ENCODE measurements around the gene CLEC18A. TPM values are rescaled to one million over a fixed set of nuclear protein-coding genes. Genes with fewer than 3 reads are reported as not detected.
"Not testable (repeated sequence)": the region's sequence is repeated elsewhere in the genome, so short reads cannot be mapped to it uniquely, and the experiment has no call there.

Gene CLEC18A
- total RNA-seq, 1 experiment from 2014 or later = 1.6 TPM

DNA sequence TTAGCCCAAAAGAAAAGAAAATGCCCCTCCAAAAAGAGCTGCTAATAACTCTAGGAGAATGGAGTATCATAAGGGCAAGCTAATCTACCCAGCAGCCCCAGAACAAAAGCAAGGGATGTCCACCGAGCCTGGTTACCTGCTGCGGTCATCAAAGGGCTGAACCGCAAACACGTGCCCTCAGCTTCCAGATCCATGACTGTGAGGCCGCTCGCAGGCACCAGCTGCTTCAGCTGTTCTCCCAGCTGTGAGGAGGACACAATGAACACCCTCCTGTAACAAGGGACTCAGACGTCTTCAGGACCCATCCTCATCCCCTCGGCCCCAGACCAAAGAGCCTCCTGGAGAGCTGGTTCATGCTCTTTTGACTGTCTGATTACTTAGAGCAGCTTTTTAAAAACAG lies 59.5 kb downstream of the CLEC18A start:
- not testable (repeated sequence) for H3K27me3 ChIP-seq (ENCODE audit: insufficient read depth, low read length); H3K56ac ChIP-seq (ENCODE audit: insufficient read length, low read depth, low read length); H3K4me3 Mint-ChIP-seq; H3K27ac ChIP-seq (ENCODE audit: insufficient read length, low read depth, low read length); H3K9me3 ChIP-seq (ENCODE audit: control insufficient read depth, low read depth, low read length); H3K27ac Mint-ChIP-seq; H3K79me2 ChIP-seq (ENCODE audit: insufficient read depth, low read length); H2BK12ac ChIP-seq (ENCODE audit: insufficient read length, low read depth, low read length); H3K4me2 ChIP-seq (ENCODE audit: insufficient read depth, insufficient read length, low read length); DNase-seq; H3K23me2 ChIP-seq (ENCODE audit: insufficient read length, low read depth, low read length, poor library complexity, severe bottlenecking); H2BK120ac ChIP-seq (ENCODE audit: low read depth, low read length, poor library complexity, severe bottlenecking); H3K27me3 Mint-ChIP-seq (ENCODE audit: low read depth); H2AFZ ChIP-seq (ENCODE audit: low read length); H3K4me1 Mint-ChIP-seq; H2BK5ac ChIP-seq (ENCODE audit: insufficient read length, low read length); H3K4ac ChIP-seq (ENCODE audit: low read depth, low read length); H3K23ac ChIP-seq (ENCODE audit: insufficient read length, low read depth, low read length); H4K8ac ChIP-seq (replicated peaks; ENCODE audit: insufficient read length, low read depth, low read length); H2BK15ac ChIP-seq (ENCODE audit: low read depth, low read length); H3K4me1 ChIP-seq (ENCODE audit: insufficient read depth, low read length); H4K91ac ChIP-seq (ENCODE audit: insufficient read length, low read depth, low read length); H3K9me3 Mint-ChIP-seq; H2AK5ac ChIP-seq (ENCODE audit: insufficient read length, low read length); H3T11ph ChIP-seq (ENCODE audit: low read length); H3K79me1 ChIP-seq (ENCODE audit: insufficient read depth, low read depth, low read length, poor library complexity, severe bottlenecking); H3K14ac ChIP-seq (ENCODE audit: insufficient read depth, low read length); H4K5ac ChIP-seq (ENCODE audit: insufficient read length, low read depth, low read length); H4K20me1 ChIP-seq (ENCODE audit: control insufficient read depth, insufficient read depth, insufficient read length); H3K18ac ChIP-seq (ENCODE audit: insufficient read length, low read depth, low read length); H2BK20ac ChIP-seq (ENCODE audit: low read depth, low read length, poor library complexity, severe bottlenecking); H3K9ac ChIP-seq (ENCODE audit: extremely low read depth, insufficient read length, low read length)
- H3K36me3 Mint-ChIP-seq (ENCODE audit: insufficient read depth in 1 of 3, low read depth in 3 of 3) = peaks cover 3 to 32% (median 9%) of the 10 kb centered on the region in 3 experiments; a peak in 6 of 7 replicates
- no CpG with 5 or more reads among the region's 8 CpGs for WGBS (ENCODE audit: extremely low coverage, insufficient read length, low lambda C conversion rate)

DNA sequence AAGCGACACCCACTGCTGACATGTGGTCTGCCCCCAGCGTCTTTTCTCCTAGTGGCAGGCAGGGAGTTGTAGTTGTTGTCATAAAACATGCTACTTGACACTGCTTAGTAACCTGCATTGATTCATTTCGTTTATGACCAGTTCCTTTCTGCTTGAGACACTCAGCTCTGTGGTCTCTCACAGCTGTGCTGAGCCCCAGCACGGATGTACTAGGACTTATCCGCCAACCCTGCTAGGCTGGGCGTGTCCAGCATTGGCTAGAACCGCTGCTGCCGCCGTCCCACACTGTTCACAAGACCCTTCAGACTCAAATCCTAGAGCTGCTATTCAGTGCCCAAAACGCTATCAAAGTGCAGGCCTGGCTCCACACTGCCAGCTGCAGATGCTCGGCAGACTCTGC lies 60.0 kb downstream of the CLEC18A start:
- not testable (repeated sequence) for H3K4me1 ChIP-seq (ENCODE audit: insufficient read depth, low read length); H2BK12ac ChIP-seq (ENCODE audit: insufficient read length, low read depth, low read length); H3K4ac ChIP-seq (ENCODE audit: low read depth, low read length); H2AK5ac ChIP-seq (ENCODE audit: insufficient read length, low read length); H4K20me1 ChIP-seq (ENCODE audit: control insufficient read depth, insufficient read depth, insufficient read length); H3K27ac ChIP-seq (ENCODE audit: insufficient read length, low read depth, low read length); H3T11ph ChIP-seq (ENCODE audit: low read length); H3K56ac ChIP-seq (ENCODE audit: insufficient read length, low read depth, low read length); H3K9me3 ChIP-seq (ENCODE audit: control insufficient read depth, low read depth, low read length); H2BK20ac ChIP-seq (ENCODE audit: low read depth, low read length, poor library complexity, severe bottlenecking); DNase-seq; H4K91ac ChIP-seq (ENCODE audit: insufficient read length, low read depth, low read length); H2AFZ ChIP-seq (ENCODE audit: low read length); H3K79me2 ChIP-seq (ENCODE audit: insufficient read depth, low read length); H2BK15ac ChIP-seq (ENCODE audit: low read depth, low read length); H3K79me1 ChIP-seq (ENCODE audit: insufficient read depth, low read depth, low read length, poor library complexity, severe bottlenecking); H3K23ac ChIP-seq (ENCODE audit: insufficient read length, low read depth, low read length); H3K9ac ChIP-seq (ENCODE audit: extremely low read depth, insufficient read length, low read length); H3K27me3 ChIP-seq (ENCODE audit: insufficient read depth, low read length); H3K14ac ChIP-seq (ENCODE audit: insufficient read depth, low read length); H3K4me3 Mint-ChIP-seq; H4K5ac ChIP-seq (ENCODE audit: insufficient read length, low read depth, low read length); H3K4me2 ChIP-seq (ENCODE audit: insufficient read depth, insufficient read length, low read length); H4K8ac ChIP-seq (replicated peaks; ENCODE audit: insufficient read length, low read depth, low read length); H3K4me1 Mint-ChIP-seq; H3K27me3 Mint-ChIP-seq (ENCODE audit: low read depth); H3K18ac ChIP-seq (ENCODE audit: insufficient read length, low read depth, low read length); H2BK5ac ChIP-seq (ENCODE audit: insufficient read length, low read length); H2BK120ac ChIP-seq (ENCODE audit: low read depth, low read length, poor library complexity, severe bottlenecking); H3K9me3 Mint-ChIP-seq; H3K23me2 ChIP-seq (ENCODE audit: insufficient read length, low read depth, low read length, poor library complexity, severe bottlenecking); H3K27ac Mint-ChIP-seq
- WGBS (ENCODE audit: extremely low coverage, insufficient read length, low lambda C conversion rate) = no CpG with 5 or more reads among the region's 11 CpGs
- H3K36me3 Mint-ChIP-seq (ENCODE audit: insufficient read depth in 1 of 3, low read depth in 3 of 3) = peaks cover 8 to 35% (median 9%) of the 10 kb centered on the region in 3 experiments; a peak in 6 of 7 replicates
